GM12873 (cell line): Measurements from ENCODE around the gene P2RY2.

ENCODE experiments used
- CTCF ChIP-seq: IDR thresholded peaks from 2 replicates; pipeline ENCODE4 v1.5.1; 2012; ENCODE audit warnings: low read depth, mild to moderate bottlenecking, moderate library complexity, low read length, control low read depth; ENCODE audit not compliant: insufficient read depth; ENCODE audit errors: missing control alignments

P2RY2 gene

GRCh38 chr11:73195191-73196007 is 22.7 kb upstream of the P2RY2 start:
- no peak for TF ChIP-seq CTCF

GRCh38 chr11:73196576-73196975 is 21.5 kb upstream of the P2RY2 start:
- TF ChIP-seq CTCF: no peak

GRCh38 chr11:73197348-73197747 is 20.7 kb upstream of the P2RY2 start:
- TF ChIP-seq CTCF: no peak

- TF ChIP-seq CTCF: no peak
Measured at GRCh38 chr11:73198677-73199076, 19.4 kb upstream of the P2RY2 start.

GRCh38 chr11:73199446-73199845 is 18.6 kb upstream of the P2RY2 start:
- no peak for TF ChIP-seq CTCF

GRCh38 chr11:73200256-73200655 is 17.8 kb upstream of the P2RY2 start:
- TF ChIP-seq CTCF: no peak

GRCh38 chr11:73201249-73201648 is 16.8 kb upstream of the P2RY2 start:
- no peak for TF ChIP-seq CTCF
